KBM-7 (cell line): ENCODE measurements around the gene SLC12A8.

Experiments
- DNase-seq: peaks from one replicate; pipeline ENCODE4 v3.0.0-alpha.2; 2015
- in situ Hi-C: fragments of 300-500 bp; cut with MboI; formaldehyde crosslinking; loops from 2 replicates; pipeline ENCODE4 v1.14.3; 2020; ENCODE audit warnings: low sequenced_read_pairs, low pct_unique_long_range_greater_than_20kb, mixed read lengths

The SLC12A8 gene

DNA sequence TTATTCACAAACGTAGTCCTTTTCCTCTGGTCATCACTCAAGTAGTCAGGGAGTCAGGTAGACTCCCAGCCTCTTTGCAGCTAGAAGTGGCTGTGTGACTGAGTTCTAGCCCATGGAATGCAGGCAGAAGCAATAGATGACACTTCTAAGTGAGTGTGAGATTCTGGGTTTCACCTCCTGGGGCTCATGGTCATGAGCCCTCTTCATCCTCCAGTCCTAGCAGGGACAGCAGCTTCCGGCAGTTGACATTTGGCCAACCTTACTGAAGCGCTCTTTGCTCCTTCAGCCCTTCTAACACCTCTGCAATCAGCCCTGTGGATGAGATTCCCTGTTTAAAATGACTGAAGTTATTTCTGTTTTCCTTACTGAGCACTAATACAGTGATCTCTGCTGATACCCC is 21.8 kb downstream of the SLC12A8 start:
- in situ Hi-C loops: no loop called here

GRCh38 chr3:125189378-125190165 is 23.0 kb downstream of the SLC12A8 start:
- in situ Hi-C loops: no loop called here
- DNase-seq: no peak

More for the DNA sequence above, 21.8 kb downstream of the SLC12A8 start:
- DNase-seq: no peak

- DNase-seq: no peak
- in situ Hi-C loops: no loop called here
Observed at GRCh38 chr3:125188955-125189354, 23.6 kb downstream of the SLC12A8 start.

- in situ Hi-C loops: no loop called here
- no peak for DNase-seq
Observed at GRCh38 chr3:125187599-125187910, 25.0 kb downstream of the SLC12A8 start.

DNA sequence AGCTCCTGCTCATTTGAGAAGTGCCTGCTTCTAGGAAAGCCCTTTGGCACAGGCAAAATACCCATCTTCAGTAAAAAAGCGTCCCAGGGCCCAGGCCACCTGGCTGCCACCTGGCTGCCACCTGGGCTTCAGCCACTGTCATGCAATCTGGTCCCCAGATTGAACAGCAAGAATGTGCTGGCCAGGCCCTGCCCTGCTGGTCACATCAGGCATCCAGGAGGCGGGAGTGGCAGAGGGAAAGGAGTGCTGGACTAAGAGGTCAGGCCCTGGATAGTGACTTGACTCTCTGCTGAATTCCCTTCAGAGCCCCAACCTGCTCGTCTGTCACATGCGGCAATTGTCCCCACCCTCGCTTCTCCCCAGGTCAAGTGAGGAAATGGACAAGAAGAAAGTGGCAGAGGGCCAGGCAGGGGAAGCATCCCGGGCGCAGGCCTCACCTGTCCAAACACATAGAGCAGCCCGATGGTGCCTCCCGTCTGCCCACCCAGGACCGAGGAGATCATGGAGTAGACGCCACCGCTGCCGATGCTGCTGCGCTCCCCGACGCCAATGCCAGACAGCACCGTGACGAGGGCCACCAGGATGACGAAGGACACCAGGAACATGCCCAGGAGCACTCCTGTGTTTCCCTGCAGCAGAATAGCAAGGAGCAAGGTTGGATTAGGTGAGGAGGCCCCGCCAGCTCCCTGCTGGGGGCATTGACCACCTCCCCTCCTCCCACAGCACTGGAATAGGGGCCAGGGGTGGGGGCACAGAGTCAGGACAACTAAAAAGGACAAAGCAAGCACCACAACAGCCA is 25.5 kb downstream of the SLC12A8 start:
- in situ Hi-C loops: no loop called here
- DNase-seq: no peak

- DNase-seq: no peak
- in situ Hi-C loops: no loop called here
Observed at GRCh38 chr3:125186261-125186787, 26.2 kb downstream of the SLC12A8 start.

GRCh38 chr3:125185805-125186204 is 26.7 kb downstream of the SLC12A8 start:
- no peak for DNase-seq
- in situ Hi-C loops: no loop called here

GRCh38 chr3:125179884-125180240 is 32.7 kb downstream of the SLC12A8 start:
- no peak for DNase-seq
- in situ Hi-C loops: no loop called here

GRCh38 chr3:125179143-125179883 is 33.2 kb downstream of the SLC12A8 start:
- in situ Hi-C loops: no loop called here

DNA sequence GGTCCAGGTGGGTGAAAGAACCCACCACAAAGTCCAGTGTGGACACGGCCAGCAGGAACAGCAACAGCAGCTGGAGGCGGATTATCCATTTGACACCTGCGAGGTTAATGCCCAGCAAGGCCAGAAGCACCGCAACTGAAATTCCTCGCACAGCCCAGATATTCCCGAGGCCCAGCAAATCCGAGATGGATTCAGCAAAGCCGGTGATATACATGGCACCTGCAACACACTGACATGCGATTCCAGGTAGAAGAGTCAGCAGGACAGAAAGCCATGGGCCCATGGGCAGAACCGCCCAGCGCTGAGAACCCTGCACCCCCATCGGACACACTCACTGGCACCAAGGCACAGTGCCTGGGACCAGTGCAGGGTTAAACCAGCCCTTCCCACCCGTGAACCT is 34.8 kb downstream of the SLC12A8 start:
- no peak for DNase-seq
- in situ Hi-C loops: no loop called here

More at GRCh38 chr3:125179143-125179883, 33.2 kb downstream of the SLC12A8 start:
- DNase-seq: peak; percentile 14

GRCh38 chr3:125175295-125176078 is 37.1 kb downstream of the SLC12A8 start:
- no peak for DNase-seq
- in situ Hi-C loops: no loop called here

- in situ Hi-C loops: no loop called here
Observed at GRCh38 chr3:125172346-125172745, 40.2 kb downstream of the SLC12A8 start.

GRCh38 chr3:125168711-125169393 is 43.7 kb downstream of the SLC12A8 start:
- no peak for DNase-seq
- in situ Hi-C loops: no loop called here

More at GRCh38 chr3:125172346-125172745, 40.2 kb downstream of the SLC12A8 start:
- no peak for DNase-seq

- in situ Hi-C loops: no loop called here
- no peak for DNase-seq
Observed at GRCh38 chr3:125166599-125167136, 45.9 kb downstream of the SLC12A8 start.

DNA sequence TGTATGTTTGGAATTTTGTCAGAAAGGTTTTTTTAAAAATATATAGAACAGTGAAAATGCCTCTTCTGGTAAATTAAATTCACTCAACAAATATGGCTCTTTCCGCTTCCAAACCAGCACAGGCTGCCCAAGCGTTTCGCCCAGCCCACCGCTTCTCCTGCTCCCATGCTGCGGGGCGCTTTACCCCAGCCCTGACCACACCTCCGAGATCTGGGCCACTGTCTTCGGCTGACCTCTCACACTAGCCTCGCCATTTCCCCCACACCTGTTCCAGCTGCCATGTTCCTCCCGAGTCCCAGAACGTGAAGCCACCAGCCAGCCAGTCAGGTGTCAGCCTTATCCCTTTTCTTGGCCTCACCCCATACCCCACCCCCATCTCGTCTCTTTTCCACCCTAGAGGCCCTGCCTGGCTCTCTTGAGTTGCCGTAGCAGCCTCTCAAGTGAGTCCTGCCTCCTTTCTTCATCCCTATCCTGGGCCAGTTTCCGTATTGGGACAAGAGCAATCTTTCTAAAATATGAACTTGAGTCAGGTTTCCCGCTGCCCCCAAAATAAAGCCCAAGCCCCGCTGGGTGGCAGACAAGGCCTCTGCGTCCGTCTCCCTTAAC is 46.5 kb downstream of the SLC12A8 start:
- DNase-seq: no peak
- in situ Hi-C loops: no loop called here

DNA sequence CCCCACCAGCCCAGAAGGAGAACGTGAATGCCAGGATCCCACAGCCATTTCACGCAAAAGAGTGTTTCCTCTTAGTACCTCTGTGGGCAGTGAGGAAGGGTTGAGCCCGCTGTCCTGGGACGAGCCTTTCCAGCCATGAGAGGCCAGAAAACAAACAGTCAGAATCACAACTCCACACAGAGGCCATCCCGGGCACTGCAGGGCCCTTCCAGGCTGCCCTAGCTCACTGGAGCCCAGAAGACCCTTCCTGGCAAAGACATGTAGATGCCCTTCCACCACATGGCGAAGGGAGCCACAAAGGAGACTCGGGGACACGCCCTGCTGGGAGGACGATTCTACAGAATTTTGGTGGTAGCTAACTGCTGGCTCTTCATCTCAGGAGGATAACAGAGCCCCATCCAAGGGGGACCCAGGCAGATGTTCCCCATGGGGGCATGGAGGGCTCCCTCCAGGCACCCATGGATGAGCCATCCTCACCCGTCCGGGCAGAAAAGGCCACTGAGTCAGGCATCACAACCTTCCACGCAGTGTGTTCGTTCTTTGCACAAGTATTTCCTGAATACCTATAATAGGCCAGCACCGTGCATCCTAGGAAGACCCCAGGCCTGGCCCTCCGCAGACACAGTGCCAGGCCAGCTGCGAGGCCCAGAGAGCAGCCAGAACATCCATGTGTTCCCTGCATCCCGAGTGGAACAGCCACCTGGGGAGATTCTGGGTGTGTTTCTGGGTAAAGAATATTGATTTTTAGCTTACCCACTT is 47.2 kb downstream of the SLC12A8 start:
- in situ Hi-C loops: no loop called here
- DNase-seq: peak; percentile 17
